ACC112 (cell line): ENCODE measurements around the gene CHI3L1.
A peak's percentile ranks its signal among the peaks of the same experiment; 100 is the strongest.
"Not testable (repeated sequence)": the region's sequence is repeated elsewhere in the genome, so short reads cannot be mapped to it uniquely, and the experiment has no call there.

ENCODE experiments used
- H2AFZ ChIP-seq: fragments of 200-600 bp; sonication (generic); one replicate; pipeline ENCODE4 v1.6.0; 2017; ENCODE audit warnings: antibody characterized with exemption, low read length; ENCODE audit not compliant: unreplicated experiment
- H3K27ac ChIP-seq: fragments of 200-600 bp; sonication (generic); 2 replicates; pipeline ENCODE4 v1.5.1; 2014; ENCODE audit warnings: low read depth, mild to moderate bottlenecking, antibody characterized with exemption, low read length, moderate library complexity
- H3K27me3 ChIP-seq: fragments of 200-600 bp; sonication (generic); 2 replicates; pipeline ENCODE4 v1.6.1; 2014; ENCODE audit warnings: mild to moderate bottlenecking, antibody characterized with exemption, low read length, moderate library complexity, mixed read lengths; ENCODE audit not compliant: insufficient read depth
- H3K36me3 ChIP-seq: fragments of 200-600 bp; sonication (generic); 2 replicates; pipeline ENCODE4 v1.6.1; 2016; ENCODE audit warnings: mild to moderate bottlenecking, antibody characterized with exemption, low read length, moderate library complexity, mixed read lengths; ENCODE audit not compliant: insufficient read depth
- H3K4me1 ChIP-seq: fragments of 200-600 bp; sonication (generic); one replicate; pipeline ENCODE4 v1.6.1; 2016; ENCODE audit warnings: low read length, mixed read lengths; ENCODE audit not compliant: insufficient read depth, unreplicated experiment, control insufficient read depth
- H3K4me3 ChIP-seq: fragments of 200-600 bp; sonication (generic); 2 replicates; pipeline ENCODE4 v1.5.1; 2014; ENCODE audit warnings: mild to moderate bottlenecking, low read depth, low read length
- H3K79me2 ChIP-seq: fragments of 200-600 bp; sonication (generic); one replicate; pipeline ENCODE4 v1.6.0; 2016; ENCODE audit warnings: low read length; ENCODE audit not compliant: control insufficient read depth, unreplicated experiment, insufficient read depth

CHI3L1 gene

DNA sequence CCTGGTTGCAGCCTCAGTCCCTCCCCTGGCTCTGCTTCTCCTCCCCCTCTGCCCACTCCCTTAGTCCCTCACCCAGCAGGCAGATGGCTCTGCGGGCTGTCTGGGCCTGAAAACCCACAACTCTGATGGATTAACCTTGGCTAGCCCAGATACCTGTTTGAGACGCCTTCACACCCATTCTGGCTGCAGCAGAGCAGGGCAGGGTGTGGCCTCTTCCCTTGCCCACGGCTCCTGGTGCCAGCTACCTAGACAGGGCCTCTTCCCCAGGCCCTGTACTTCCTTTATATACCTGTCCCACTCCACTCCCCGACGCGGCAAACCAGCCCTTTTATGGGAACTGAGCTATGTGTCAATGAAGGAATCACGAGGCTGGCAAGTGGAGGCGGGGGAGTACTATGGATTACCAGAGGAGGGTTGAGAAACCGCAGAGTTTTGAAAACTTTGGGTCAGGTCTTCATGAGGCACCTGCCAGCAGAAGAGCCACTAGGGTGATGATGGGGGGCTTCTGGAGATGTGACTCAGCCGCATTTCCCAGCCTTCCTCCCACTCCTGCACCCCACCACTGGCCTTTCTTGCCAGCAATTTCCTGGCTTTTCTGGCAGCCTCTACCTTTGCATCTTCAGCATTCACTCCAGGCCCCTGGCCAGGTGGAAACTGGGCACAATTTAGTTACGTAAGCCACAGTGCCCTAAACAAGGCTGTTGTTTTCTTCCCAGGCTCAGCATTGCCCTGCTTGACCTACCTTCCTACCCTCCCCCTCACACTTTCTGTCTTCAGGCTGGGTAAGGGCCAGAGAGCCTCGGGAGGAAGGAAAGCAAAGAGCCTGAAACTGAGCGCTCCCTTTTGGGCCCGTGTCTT is at the start of gene CHI3L1:
CHI3L1 (minus strand) TSS at position 259 of the 858 bp plus-strand sequence; CDS start at position 178, 81 bp downstream.
- no peak within 1 kb of the TSS for H3K4me3 ChIP-seq
- H3K4me1 ChIP-seq, result peaks cover 6% of the 10 kb centered on the region
- H2AFZ ChIP-seq, result peak within 1 kb of the TSS; percentile 67
- H3K27ac ChIP-seq, result no peak within 1 kb of the TSS
- no peaks in the 10 kb centered on the region for H3K79me2 ChIP-seq
- H3K36me3 ChIP-seq, result no peaks in the 10 kb centered on the region
- H3K27me3 ChIP-seq, result no peaks in the 10 kb centered on the region

DNA sequence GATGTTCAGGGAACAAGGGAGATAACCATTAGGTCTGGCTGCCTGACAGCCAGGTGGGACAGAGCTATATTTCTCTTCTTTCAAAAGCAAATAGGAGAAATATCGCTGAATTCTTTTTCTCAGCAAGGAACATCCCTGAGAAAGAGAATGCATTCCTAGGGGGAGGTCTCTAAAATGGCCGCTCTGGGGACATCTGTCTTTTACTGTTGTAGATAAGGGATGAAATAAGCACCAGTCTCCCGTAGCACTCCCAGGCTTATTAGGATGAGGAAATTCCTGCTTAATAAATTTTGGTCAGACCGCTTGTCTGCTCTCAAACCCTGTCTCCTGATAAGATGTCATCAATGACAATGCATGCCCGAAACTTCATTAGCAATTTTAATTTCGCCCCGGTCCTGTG is 48.4 kb upstream of the CHI3L1 start:
- not testable (repeated sequence) for H3K4me1 ChIP-seq, H3K79me2 ChIP-seq, H3K36me3 ChIP-seq, H3K27ac ChIP-seq, H2AFZ ChIP-seq, H3K4me3 ChIP-seq
- peaks cover 66% of the 10 kb centered on the region for H3K27me3 ChIP-seq

DNA sequence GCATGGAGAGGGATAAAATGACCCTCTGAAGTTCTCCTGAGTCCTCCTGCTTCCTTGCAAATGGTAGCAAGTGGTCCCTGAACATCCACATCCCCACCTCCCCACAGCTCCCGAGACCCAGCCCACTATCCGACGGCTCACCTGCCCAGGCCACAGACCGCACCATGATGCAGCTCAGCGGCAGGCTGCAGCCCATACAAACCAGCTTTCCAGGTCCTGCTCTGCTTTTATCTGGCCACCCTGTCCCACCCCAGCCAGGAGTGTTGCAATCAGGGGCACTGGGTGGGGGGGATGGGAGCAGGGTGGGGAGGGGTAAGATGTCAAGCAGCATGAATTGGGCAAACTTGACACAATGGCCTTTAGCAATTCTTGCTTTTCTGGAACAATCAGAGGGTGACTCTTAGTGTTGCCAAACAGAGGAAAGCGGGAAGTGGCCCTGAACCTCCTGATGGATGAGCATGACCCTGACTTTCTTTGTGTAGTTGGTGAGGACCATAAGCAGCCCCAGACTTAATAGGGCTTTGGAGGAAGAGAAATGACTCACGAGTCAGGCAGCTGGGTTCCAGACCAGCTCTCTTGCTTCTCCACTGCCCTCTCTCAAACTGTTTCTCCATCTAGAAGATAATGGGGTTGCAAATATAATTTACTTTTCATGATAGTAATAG is 43.1 kb upstream of the CHI3L1 start, which contains the start of gene CHIT1:
CHIT1 (minus strand) TSS at position 203 of the 665 bp plus-strand sequence; CDS start at position 166, 37 bp downstream.
- no peaks in the 10 kb centered on the region for H3K79me2 ChIP-seq
- H3K27me3 ChIP-seq, result peaks cover 88% of the 10 kb centered on the region
- H3K4me1 ChIP-seq, result no peaks in the 10 kb centered on the region
- no peak within 1 kb of the TSS for H2AFZ ChIP-seq
- no peaks in the 10 kb centered on the region for H3K36me3 ChIP-seq
- H3K4me3 ChIP-seq, result no peak within 1 kb of the TSS
- H3K27ac ChIP-seq, result no peak within 1 kb of the TSS

DNA sequence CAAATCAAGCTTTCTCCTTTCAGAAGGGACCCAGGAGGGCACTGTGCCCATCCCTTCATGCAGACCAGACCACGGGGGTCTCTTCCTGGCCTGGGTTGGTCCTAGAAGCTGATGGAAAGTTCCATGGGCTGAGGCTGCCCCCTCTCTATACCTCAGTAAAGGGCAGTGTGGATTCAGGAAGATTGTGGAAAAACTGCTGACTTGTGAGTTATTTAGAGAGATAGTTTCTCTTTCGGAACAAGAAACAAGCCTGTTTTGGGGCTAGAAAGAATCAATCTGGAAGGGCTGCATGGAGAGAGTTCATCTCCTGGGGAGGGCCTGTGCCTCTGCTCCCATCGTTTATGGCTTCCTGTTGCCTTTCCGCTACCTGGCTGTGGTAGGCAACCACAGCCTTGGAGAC is 42.2 kb upstream of the CHI3L1 start:
- H3K27me3 ChIP-seq, result peaks cover 92% of the 10 kb centered on the region
- no peak overlapping the region for H3K4me3 ChIP-seq

DNA sequence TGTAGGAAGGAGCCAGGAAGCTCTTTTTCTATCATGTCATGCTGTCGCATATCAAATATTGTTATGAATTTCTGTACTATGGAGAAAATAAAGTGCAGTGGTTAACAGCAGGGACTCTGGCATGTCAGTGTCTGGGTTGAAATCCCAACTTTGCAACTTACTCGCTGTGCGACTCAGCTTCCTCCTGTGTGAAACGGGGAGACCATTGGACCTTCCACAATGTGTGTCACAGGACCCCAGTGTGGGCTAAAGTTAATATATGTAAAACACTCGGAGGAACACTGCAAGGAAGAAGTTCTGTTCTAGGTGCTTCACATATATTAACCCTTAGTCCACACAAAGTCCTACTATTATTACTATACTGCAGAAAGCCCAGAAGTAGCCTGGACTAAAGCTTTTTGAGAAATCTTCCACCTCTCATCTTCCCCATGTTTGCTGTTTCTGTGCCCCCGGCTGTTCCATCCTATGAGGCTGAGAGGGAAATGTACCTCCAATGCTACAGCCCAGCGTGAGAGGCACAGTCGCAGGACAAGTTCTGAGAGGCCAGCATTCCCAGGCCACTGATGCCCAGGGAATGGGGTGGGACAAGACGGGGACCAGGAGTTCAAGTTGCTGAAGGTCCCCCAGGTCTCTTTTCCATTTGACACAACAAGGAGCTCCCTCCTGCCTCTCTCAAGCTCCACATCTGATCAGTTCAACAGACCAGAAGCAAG is 41.0 kb upstream of the CHI3L1 start:
- no peak overlapping the region for H3K27ac ChIP-seq
- no peak overlapping the region for H2AFZ ChIP-seq
- peaks cover 93% of the 10 kb centered on the region for H3K27me3 ChIP-seq
- H3K4me3 ChIP-seq, result no peak overlapping the region
- no peaks in the 10 kb centered on the region for H3K36me3 ChIP-seq
- H3K4me1 ChIP-seq, result no peaks in the 10 kb centered on the region
- H3K79me2 ChIP-seq, result no peaks in the 10 kb centered on the region

More for the DNA sequence above, 42.2 kb upstream of the CHI3L1 start:
- no peaks in the 10 kb centered on the region for H3K79me2 ChIP-seq
- no peaks in the 10 kb centered on the region for H3K4me1 ChIP-seq
- H3K27ac ChIP-seq, result no peak overlapping the region
- no peak overlapping the region for H2AFZ ChIP-seq
- no peaks in the 10 kb centered on the region for H3K36me3 ChIP-seq

DNA sequence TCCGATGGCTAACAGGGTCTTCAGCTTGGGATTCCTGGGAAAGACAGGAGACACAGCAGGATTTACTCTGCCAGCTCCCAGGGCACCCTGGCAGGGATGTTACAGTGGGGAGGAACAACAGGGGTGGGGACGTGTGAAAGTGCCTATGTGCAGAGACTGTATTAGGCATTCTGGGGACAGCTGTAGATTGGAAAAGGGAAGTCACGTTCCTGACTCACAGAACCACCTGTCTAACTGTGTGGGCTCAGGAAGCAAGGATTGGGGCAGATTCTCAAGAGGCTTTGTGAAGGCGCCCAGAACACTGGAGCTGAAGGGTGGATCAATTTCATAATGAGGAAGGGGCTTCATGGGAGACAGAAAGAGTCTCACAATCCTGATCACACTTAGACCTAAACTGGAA is 38.6 kb upstream of the CHI3L1 start:
- Histone ChIP-seq H3K79me2 (no peaks in the 10 kb centered on the region), H3K4me1 (no peaks in the 10 kb centered on the region), H2AFZ (no peak overlapping the region), H3K27ac (no peak overlapping the region), H3K36me3 (no peaks in the 10 kb centered on the region), H3K4me3 (no peak overlapping the region), H3K27me3 (peaks cover 78% of the 10 kb centered on the region)

DNA sequence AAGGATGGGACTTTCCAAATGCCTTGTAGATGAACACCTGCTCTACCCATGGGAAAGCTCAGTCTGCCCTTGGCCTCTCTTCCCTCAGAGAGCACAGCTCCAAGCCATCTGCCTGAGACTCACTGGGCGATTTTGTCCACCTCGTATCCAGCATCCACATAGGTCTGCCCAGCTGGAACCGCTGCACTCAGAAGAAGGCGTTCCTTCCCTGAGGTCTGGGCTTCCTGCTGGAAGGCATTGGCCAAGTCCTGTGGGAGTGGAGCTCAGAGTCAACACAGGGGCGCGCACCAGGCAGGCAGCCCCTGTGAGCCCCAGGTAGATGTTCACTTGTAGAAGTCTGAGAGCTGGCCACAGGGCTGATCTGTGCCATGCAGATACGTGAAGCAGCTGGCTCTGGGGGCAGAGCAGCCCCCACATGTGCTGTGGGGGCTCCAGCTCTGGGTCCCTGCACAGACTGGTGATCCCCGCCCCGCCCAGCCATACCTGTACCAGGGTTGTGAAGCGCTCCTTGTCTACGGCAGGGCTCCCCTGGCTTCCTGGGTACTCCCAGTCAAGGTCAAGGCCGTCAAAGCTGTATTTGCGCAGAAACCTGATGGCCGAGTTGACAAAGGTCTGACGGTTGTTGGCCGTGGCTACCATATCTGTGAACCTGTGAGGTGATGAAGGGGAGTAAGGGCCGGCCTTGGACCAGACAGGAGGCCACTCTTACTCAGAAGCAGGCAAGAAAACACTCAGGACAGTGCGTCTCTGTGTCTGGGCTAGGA is 36.7 kb upstream of the CHI3L1 start:
- no peaks in the 10 kb centered on the region for H3K36me3 ChIP-seq
- no peaks in the 10 kb centered on the region for H3K4me1 ChIP-seq
- no peak overlapping the region for H3K4me3 ChIP-seq
- no peaks in the 10 kb centered on the region for H3K79me2 ChIP-seq
- H3K27ac ChIP-seq, result no peak overlapping the region
- H3K27me3 ChIP-seq, result peaks cover 77% of the 10 kb centered on the region
- H2AFZ ChIP-seq, result no peak overlapping the region

DNA sequence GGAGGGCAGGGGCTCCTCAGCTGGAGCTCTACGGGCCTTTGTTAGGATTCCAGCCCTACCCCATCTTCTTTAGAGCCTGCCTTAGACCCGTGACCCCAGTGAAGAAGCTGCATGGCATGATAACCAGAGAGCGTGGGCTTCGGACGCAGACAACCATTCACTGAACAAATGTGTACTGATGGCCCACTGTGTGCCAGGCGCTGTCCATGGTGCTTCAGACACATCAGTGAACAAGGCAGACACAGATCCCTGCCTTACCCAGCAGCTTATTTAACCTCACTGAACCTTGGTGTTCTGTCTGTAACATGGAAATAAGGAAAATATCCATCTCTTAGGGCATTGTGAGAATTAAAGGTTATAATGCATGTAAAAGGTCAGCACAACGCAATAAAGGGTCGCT is 33.4 kb upstream of the CHI3L1 start:
- Histone ChIP-seq H3K36me3 (no peaks in the 10 kb centered on the region), H3K79me2 (no peaks in the 10 kb centered on the region), H2AFZ (no peak overlapping the region), H3K27me3 (peaks cover 55% of the 10 kb centered on the region), H3K4me3 (no peak overlapping the region), H3K4me1 (no peaks in the 10 kb centered on the region), H3K27ac (no peak overlapping the region)

DNA sequence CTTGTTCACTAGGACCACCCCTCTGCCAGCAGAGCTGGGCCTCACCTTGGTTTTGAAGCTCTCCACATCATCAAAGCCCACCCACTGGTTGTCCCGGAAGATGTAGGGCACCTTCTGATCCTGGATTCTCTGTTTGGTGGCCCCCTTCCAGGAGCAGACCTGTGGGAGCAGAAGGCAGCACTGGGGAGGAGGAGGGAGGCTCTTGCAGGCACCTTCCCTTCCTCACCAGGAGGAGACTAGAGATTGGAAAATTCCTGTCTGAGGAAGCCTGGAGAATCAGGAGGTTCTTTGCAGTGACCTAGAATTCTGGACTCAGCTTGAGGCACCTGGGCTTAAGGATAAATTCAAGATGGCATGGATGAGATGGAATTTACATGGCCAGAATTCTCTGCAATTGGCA is 32.7 kb upstream of the CHI3L1 start:
- Histone ChIP-seq H3K79me2 (no peaks in the 10 kb centered on the region), H3K36me3 (no peaks in the 10 kb centered on the region), H2AFZ (no peak overlapping the region), H3K27me3 (peaks cover 48% of the 10 kb centered on the region), H3K4me3 (no peak overlapping the region), H3K4me1 (no peaks in the 10 kb centered on the region), H3K27ac (no peak overlapping the region)

DNA sequence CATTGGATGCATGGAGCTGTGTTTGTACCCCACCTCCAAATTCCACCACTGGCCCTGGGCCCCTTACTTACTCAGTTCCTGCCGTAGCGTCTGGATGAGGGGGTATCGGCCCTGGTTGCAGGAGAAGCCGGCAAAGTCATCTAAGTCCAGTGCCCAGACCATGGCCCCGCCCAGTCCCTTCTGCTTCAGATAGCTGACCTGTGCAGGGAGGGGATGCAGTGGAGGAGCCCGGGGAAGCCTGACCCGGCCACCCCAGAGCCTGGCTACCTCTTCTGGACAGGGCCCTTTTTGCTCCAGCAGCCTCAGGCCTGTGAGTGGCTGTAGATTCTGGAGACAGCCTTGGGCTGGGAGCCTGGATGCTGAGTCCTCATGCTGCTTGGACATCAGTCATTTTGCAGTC is 31.2 kb upstream of the CHI3L1 start:
- H2AFZ ChIP-seq, result no peak overlapping the region
- no peaks in the 10 kb centered on the region for H3K36me3 ChIP-seq
- peaks cover 33% of the 10 kb centered on the region for H3K27me3 ChIP-seq
- no peak overlapping the region for H3K4me3 ChIP-seq
- H3K27ac ChIP-seq, result no peak overlapping the region
- H3K79me2 ChIP-seq, result no peaks in the 10 kb centered on the region
- H3K4me1 ChIP-seq, result no peaks in the 10 kb centered on the region
